HepG2 (cell line): ENCODE measurements around the gene DNM3.

Experiments
- AGO2 ChIP-seq: fragments of 200-400 bp; formaldehyde crosslinking; optimal IDR thresholded peaks from 2 replicates; pipeline ENCODE3; 2017; ENCODE audit warnings: mild to moderate bottlenecking, low read depth, low read length, moderate library complexity
- SRF ChIP-seq: IDR thresholded peaks from 2 replicates; pipeline ENCODE4 v1.6.1; 2011; ENCODE audit warnings: mild to moderate bottlenecking, low read depth, low read length, moderate library complexity
- ZNF225 ChIP-seq: sonication (generic); formaldehyde crosslinking; IDR thresholded peaks from 2 replicates; pipeline ENCODE4 v1.4.0; 2020; ENCODE audit warnings: mild to moderate bottlenecking, missing genetic modification reagents
- ZNF614 ChIP-seq: IDR thresholded peaks from 2 replicates; pipeline ENCODE4 v1.6.1; 2018; ENCODE audit warnings: missing biosample characterization, missing genetic modification reagents, inconsistent platforms, borderline replicate concordance
- ZNF747 ChIP-seq: sonication (generic); formaldehyde crosslinking; IDR thresholded peaks from 2 replicates; pipeline ENCODE4 v1.8.1; 2023; ENCODE audit warnings: missing genetic modification reagents, mild to moderate bottlenecking, borderline replicate concordance
- ZSCAN22 ChIP-seq: sonication (generic); formaldehyde crosslinking; IDR thresholded peaks from 2 replicates; pipeline ENCODE4 v1.4.0; 2020; ENCODE audit warnings: mild to moderate bottlenecking, missing genetic modification reagents
- TF ChIP-seq, protein P1 (sequence below): sonication (generic); formaldehyde crosslinking; IDR thresholded peaks from 2 replicates; pipeline ENCODE4 v1.5.0; 2020; ENCODE audit warnings: mild to moderate bottlenecking, low read depth, missing genetic modification reagents, borderline replicate concordance

DNA sequence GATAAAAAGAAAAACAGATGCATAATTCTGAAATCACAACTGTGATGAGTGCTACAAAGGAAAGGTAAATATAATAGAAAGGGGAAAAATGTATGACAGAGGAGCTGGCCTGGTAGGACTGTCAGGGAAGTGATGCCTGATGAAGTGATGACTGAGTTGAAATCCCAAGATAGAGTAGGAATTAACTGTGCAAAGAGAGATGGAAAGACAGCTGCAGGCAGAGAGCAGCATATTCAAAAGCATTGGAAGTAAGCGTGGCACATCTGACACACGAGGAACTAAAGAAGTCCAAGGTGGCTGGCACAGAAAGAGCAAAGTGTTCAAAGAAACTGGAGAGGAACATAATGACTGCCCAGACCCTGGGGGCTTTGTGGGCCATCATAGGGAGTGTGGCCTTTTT lies 457.6 kb downstream of the DNM3 start:
- TF ChIP-seq, protein P1, sequence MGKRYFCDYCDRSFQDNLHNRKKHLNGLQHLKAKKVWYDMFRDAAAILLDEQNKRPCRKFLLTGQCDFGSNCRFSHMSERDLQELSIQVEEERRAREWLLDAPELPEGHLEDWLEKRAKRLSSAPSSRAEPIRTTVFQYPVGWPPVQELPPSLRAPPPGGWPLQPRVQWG (CRISPR knock-in tag) = no peak
- TF ChIP-seq ZSCAN22 (CRISPR knock-in tag) = no peak
- no peak for TF ChIP-seq SRF
- no peak for TF ChIP-seq AGO2
- TF ChIP-seq ZNF614 = no peak
- TF ChIP-seq ZNF225 (CRISPR knock-in tag) = no peak
- TF ChIP-seq ZNF747 (CRISPR knock-in tag) = no peak
